Amygdala (tissue), 56 donors: ENCODE results near the gene LDB2.

Experiments used
- DNase-seq, 56 donors: peaks; one replicate each; lab custom pipeline; 2025; lab: John Stamatoyannopoulos, UW

The LDB2 gene

GRCh38 chr4:16608611-16609125 is 289.8 kb downstream of the LDB2 start:
- DNase-seq, result no peak

GRCh38 chr4:16608123-16608522 is 290.3 kb downstream of the LDB2 start:
- no peak for DNase-seq

GRCh38 chr4:16607241-16608066 is 291.0 kb downstream of the LDB2 start:
- no peak for DNase-seq

- no peak for DNase-seq
These were observed 291.8 kb downstream of the LDB2 start for GRCh38 chr4:16606691-16607090.

- no peak for DNase-seq
These were observed 295.3 kb downstream of the LDB2 start for GRCh38 chr4:16603178-16603577.

GRCh38 chr4:16598597-16599206 is 299.7 kb downstream of the LDB2 start:
- DNase-seq, result no peak

GRCh38 chr4:16597845-16598596 is 300.4 kb downstream of the LDB2 start:
- peak in 2 of 56 donors; percentile 3 to 10 for DNase-seq

- DNase-seq, result no peak
These were observed 301.0 kb downstream of the LDB2 start for GRCh38 chr4:16597443-16597842.

GRCh38 chr4:16596267-16596666 is 302.2 kb downstream of the LDB2 start:
- DNase-seq, result no peak

- DNase-seq, result no peak
These were observed 304.3 kb downstream of the LDB2 start for GRCh38 chr4:16594128-16594527.

- DNase-seq, result no peak
These were observed 305.1 kb downstream of the LDB2 start for GRCh38 chr4:16593386-16593785.

- no peak for DNase-seq
These were observed 307.1 kb downstream of the LDB2 start for GRCh38 chr4:16591272-16591826.

- DNase-seq, result no peak
These were observed 307.6 kb downstream of the LDB2 start for GRCh38 chr4:16590797-16591196.

GRCh38 chr4:16588651-16589050 is 309.8 kb downstream of the LDB2 start:
- DNase-seq, result no peak

- DNase-seq, result no peak
These were observed 310.3 kb downstream of the LDB2 start for GRCh38 chr4:16588149-16588548.

- no peak for DNase-seq
These were observed 313.4 kb downstream of the LDB2 start for GRCh38 chr4:16585053-16585452.

GRCh38 chr4:16583764-16584163 is 314.7 kb downstream of the LDB2 start:
- DNase-seq, result no peak

GRCh38 chr4:16582526-16582925 is 315.9 kb downstream of the LDB2 start:
- DNase-seq, result peak in 1 of 56 donors; percentile 6

- no peak for DNase-seq
These were observed 316.4 kb downstream of the LDB2 start for GRCh38 chr4:16582036-16582435.

GRCh38 chr4:16581117-16581516 is 317.3 kb downstream of the LDB2 start:
- no peak for DNase-seq

GRCh38 chr4:16580514-16580913 is 317.9 kb downstream of the LDB2 start:
- DNase-seq, result no peak
